ENCODE results near the gene MTA1.

DNA sequence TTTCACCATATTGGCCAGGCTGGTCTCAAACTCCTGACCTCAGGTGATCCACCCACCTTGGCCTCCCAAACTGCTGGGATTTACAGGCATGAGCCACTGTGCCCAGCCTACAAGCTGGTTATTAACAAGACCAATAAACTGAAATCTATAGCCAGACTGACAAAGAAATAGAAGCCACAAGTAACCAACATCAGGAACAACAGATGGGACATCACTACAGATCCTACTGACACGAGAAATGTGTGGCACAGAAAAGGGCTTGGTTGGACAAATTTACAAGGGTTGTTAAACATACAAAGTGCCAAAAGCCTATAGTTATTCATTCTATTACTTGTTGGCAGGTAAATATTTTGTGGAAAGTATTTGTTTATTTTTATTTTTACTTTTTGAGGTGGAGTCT is 11.6 kb downstream of the MTA1 start:
- TF ChIP-seq, protein P1, sequence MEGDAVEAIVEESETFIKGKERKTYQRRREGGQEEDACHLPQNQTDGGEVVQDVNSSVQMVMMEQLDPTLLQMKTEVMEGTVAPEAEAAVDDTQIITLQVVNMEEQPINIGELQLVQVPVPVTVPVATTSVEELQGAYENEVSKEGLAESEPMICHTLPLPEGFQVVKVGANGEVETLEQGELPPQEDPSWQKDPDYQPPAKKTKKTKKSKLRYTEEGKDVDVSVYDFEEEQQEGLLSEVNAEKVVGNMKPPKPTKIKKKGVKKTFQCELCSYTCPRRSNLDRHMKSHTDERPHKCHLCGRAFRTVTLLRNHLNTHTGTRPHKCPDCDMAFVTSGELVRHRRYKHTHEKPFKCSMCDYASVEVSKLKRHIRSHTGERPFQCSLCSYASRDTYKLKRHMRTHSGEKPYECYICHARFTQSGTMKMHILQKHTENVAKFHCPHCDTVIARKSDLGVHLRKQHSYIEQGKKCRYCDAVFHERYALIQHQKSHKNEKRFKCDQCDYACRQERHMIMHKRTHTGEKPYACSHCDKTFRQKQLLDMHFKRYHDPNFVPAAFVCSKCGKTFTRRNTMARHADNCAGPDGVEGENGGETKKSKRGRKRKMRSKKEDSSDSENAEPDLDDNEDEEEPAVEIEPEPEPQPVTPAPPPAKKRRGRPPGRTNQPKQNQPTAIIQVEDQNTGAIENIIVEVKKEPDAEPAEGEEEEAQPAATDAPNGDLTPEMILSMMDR (IDR thresholded peaks at IDR 0.05): no peak
- no peak for TF ChIP-seq POLR2A (IDR thresholded peaks at IDR 0.05)

Data from heart left ventricle (tissue), 13 donors.